IMR-90 (cell line): ENCODE measurements around the gene IGFBP6. TPM values are rescaled to one million over a fixed set of nuclear protein-coding genes. Genes with fewer than 3 reads are reported as not detected.
A peak's percentile ranks its signal among the peaks of the same experiment; 100 is the strongest.

Experiments
- ATAC-seq: fragments of 200-7000 bp; cut with Tn5 transposase; 2 replicates; pipeline ENCODE4 v1.9.1; 2020; ENCODE audit warnings: low read depth, mild to moderate bottlenecking, moderate library complexity
- BruUV-seq: library from RNA; stranded (reverse); fragments of 400-500 nt; replicated peaks from 2 replicates; lab custom pipeline; 2021; lab: Mats Ljungman, UMichigan
- CTCF ChIA-PET: fragments of 300-600 bp; formaldehyde crosslinking; extraction: SDS; loops from one replicate; lab custom pipeline; 2021; ENCODE audit warnings: antibody characterized with exemption; lab: Yijun Ruan, JAX
- POLR2A ChIA-PET: fragments of 300-600 bp; sonication (Branson Sonifier 250); formaldehyde crosslinking; loops from one replicate; lab custom pipeline; 2022; ENCODE audit warnings: antibody characterized with exemption; ENCODE audit not compliant: unreplicated experiment; lab: Charles Lee
- DNase-seq: peaks from one replicate; pipeline ENCODE4 v3.0.0; 2013
- H2AFZ ChIP-seq: replicated peaks from 2 replicates; pipeline ENCODE3; 2013; ENCODE audit warnings: low read length, mild to moderate bottlenecking; ENCODE audit not compliant: poor library complexity
- H2AK5ac ChIP-seq: 2 replicates; pipeline ENCODE4 v1.6.1; 2013; ENCODE audit warnings: low read depth, low read length, inconsistent platforms
- H2AK9ac ChIP-seq: replicated peaks from 2 replicates; pipeline ENCODE3; 2013; ENCODE audit warnings: mild to moderate bottlenecking, low read depth, low read length, moderate library complexity; ENCODE audit not compliant: poor library complexity
- H2BK120ac ChIP-seq: 2 replicates; pipeline ENCODE4 v1.6.1; 2013; ENCODE audit warnings: low read depth, low read length, inconsistent platforms
- H2BK15ac ChIP-seq: 3 replicates; pipeline ENCODE4 v1.6.1; 2013; ENCODE audit warnings: low read depth, low read length, inconsistent platforms
- H2BK20ac ChIP-seq: 2 replicates; pipeline ENCODE4 v1.6.1; 2013; ENCODE audit warnings: low read depth, mild to moderate bottlenecking, inconsistent platforms, low read length, moderate library complexity
- H2BK5ac ChIP-seq: 2 replicates; pipeline ENCODE4 v1.6.1; 2013; ENCODE audit warnings: mild to moderate bottlenecking, low read depth, low read length, inconsistent platforms; ENCODE audit not compliant: poor library complexity, severe bottlenecking
- H3K14ac ChIP-seq: replicated peaks from 2 replicates; pipeline ENCODE4 v1.6.1; 2013; ENCODE audit warnings: low read depth, low read length, inconsistent platforms
- H3K18ac ChIP-seq: 2 replicates; pipeline ENCODE4 v1.6.1; 2013; ENCODE audit warnings: low read depth, low read length, control low read depth
- H3K23ac ChIP-seq: 2 replicates; pipeline ENCODE4 v1.6.1; 2013; ENCODE audit warnings: low read depth, low read length, inconsistent platforms
- H3K27ac ChIP-seq: 2 replicates; pipeline ENCODE4 v1.5.1; 2013; ENCODE audit warnings: mild to moderate bottlenecking, control low read depth, low read length; ENCODE audit not compliant: insufficient read depth
- H3K27me3 ChIP-seq: 2 replicates; pipeline ENCODE4 v1.6.1; 2013; ENCODE audit warnings: low read length; ENCODE audit not compliant: control insufficient read depth, insufficient read depth
- H3K36me3 ChIP-seq: 2 replicates; pipeline ENCODE4 v1.6.1; 2013; ENCODE audit warnings: low read length, mixed read lengths; ENCODE audit not compliant: control insufficient read depth, insufficient read depth
- H3K4ac ChIP-seq: 2 replicates; pipeline ENCODE4 v1.6.1; 2013; ENCODE audit warnings: low read depth, low read length, inconsistent platforms
- H3K4me1 ChIP-seq: 2 replicates; pipeline ENCODE4 v1.6.1; 2013; ENCODE audit warnings: low read length, mixed read lengths; ENCODE audit not compliant: control insufficient read depth, insufficient read depth
- H3K4me2 ChIP-seq: 2 replicates; pipeline ENCODE4 v1.6.1; 2013; ENCODE audit warnings: low read depth, mild to moderate bottlenecking, control low read depth, low read length, moderate library complexity
- H3K4me3 ChIP-seq: 2 replicates; pipeline ENCODE4 v1.5.1; 2013; ENCODE audit warnings: low read depth, mild to moderate bottlenecking, control low read depth, low read length, moderate library complexity; ENCODE audit not compliant: insufficient read depth
- H3K56ac ChIP-seq: 2 replicates; pipeline ENCODE4 v1.6.1; 2013; ENCODE audit warnings: low read length, inconsistent platforms; ENCODE audit not compliant: insufficient read depth; ENCODE audit errors: extremely low read depth
- H3K79me1 ChIP-seq, 2 experiments: 2 replicates each; pipeline ENCODE4 v1.6.1; 2013; ENCODE audit warnings: low read length in 2 of 2, inconsistent platforms in 1 of 2, low read depth in 1 of 2
- H3K9ac ChIP-seq: 2 replicates; pipeline ENCODE4 v1.6.1; 2013; ENCODE audit warnings: low read depth, low read length, control low read depth
- H3K9me1 ChIP-seq: 2 replicates; pipeline ENCODE4 v1.6.1; 2013; ENCODE audit warnings: low read length, inconsistent platforms; ENCODE audit not compliant: insufficient read depth
- H3K9me3 ChIP-seq: 2 replicates; pipeline ENCODE4 v1.6.1; 2013; ENCODE audit warnings: low read length; ENCODE audit not compliant: control insufficient read depth, insufficient read depth
- H4K20me1 ChIP-seq: 2 replicates; pipeline ENCODE4 v1.6.1; 2013; ENCODE audit warnings: low read length, inconsistent platforms; ENCODE audit not compliant: insufficient read depth
- H4K5ac ChIP-seq: 2 replicates; pipeline ENCODE4 v1.6.1; 2013; ENCODE audit warnings: mild to moderate bottlenecking, low read depth, low read length, control low read depth
- H4K8ac ChIP-seq, 2 experiments: 2 replicates each; pipeline ENCODE4 v1.6.1; 2013; ENCODE audit warnings: low read depth in 2 of 2, low read length in 2 of 2, control low read depth in 1 of 2, inconsistent platforms in 1 of 2
- H4K91ac ChIP-seq: 2 replicates; pipeline ENCODE4 v1.6.1; 2013; ENCODE audit warnings: low read depth, low read length, inconsistent platforms; ENCODE audit not compliant: insufficient read depth
- BHLHE40 ChIP-seq: fragments of 150-350 bp; IDR thresholded peaks from 2 replicates; pipeline ENCODE4 v1.6.1; 2016; ENCODE audit warnings: mild to moderate bottlenecking, low read depth, low read length
- CEBPB ChIP-seq: IDR thresholded peaks from 2 replicates; pipeline ENCODE4 v1.6.1; 2012; ENCODE audit warnings: low read depth, low read length, improper control_type of control experiment
- CHD1 ChIP-seq: IDR thresholded peaks from 2 replicates; pipeline ENCODE4 v1.6.1; 2012; ENCODE audit warnings: low read depth, low read length, improper control_type of control experiment
- FOS ChIP-seq: fragments of 150-350 bp; IDR thresholded peaks from 2 replicates; pipeline ENCODE4 v1.6.1; 2016; ENCODE audit warnings: low read depth, low read length
- MAFK ChIP-seq: IDR thresholded peaks from 2 replicates; pipeline ENCODE4 v1.6.1; 2012; ENCODE audit warnings: low read depth, low read length, improper control_type of control experiment
- MAZ ChIP-seq: IDR thresholded peaks from 2 replicates; pipeline ENCODE4 v1.6.1; 2012; ENCODE audit warnings: low read depth, mild to moderate bottlenecking, low read length, improper control_type of control experiment, moderate library complexity, borderline replicate concordance
- MXI1 ChIP-seq: IDR thresholded peaks from 2 replicates; pipeline ENCODE4 v1.6.1; 2012; ENCODE audit warnings: low read depth, mild to moderate bottlenecking, low read length, moderate library complexity, borderline replicate concordance
- NFE2L2 ChIP-seq: fragments of 150-350 bp; IDR thresholded peaks from 2 replicates; pipeline ENCODE4 v1.6.1; 2016; ENCODE audit warnings: low read depth, mild to moderate bottlenecking, low read length
- POLR2A ChIP-seq: IDR thresholded peaks from 2 replicates; pipeline ENCODE4 v1.6.1; 2012; ENCODE audit warnings: mild to moderate bottlenecking, low read depth, low read length
- RAD21 ChIP-seq: IDR thresholded peaks from 2 replicates; pipeline ENCODE4 v1.6.1; 2012; ENCODE audit warnings: low read length, improper control_type of control experiment
- RFX5 ChIP-seq: IDR thresholded peaks from 2 replicates; pipeline ENCODE4 v1.8.0; 2012; ENCODE audit warnings: low read depth, mild to moderate bottlenecking, low read length, moderate library complexity
- SMC3 ChIP-seq: fragments of 150-350 bp; IDR thresholded peaks from 2 replicates; pipeline ENCODE4 v1.6.1; 2016; ENCODE audit warnings: low read depth, mild to moderate bottlenecking, antibody characterized with exemption, low read length, moderate library complexity
- WGBS, 2 experiments: methylation state at CpG; one replicate each; pipeline versions ENCODE4 v1.1.5 to v1.1.7; 2013; ENCODE audit warnings: missing lambda C conversion rate in 2 of 2; ENCODE audit not compliant: insufficient read length in 1 of 2; ENCODE audit errors: extremely low coverage in 2 of 2; 5-methylcytosine and 5-hydroxymethylcytosine counted together
- dilution Hi-C: fragments of 300-500 bp; cut with HindIII; formaldehyde crosslinking; loops from one replicate; pipeline ENCODE4 v1.14.3; 2018; ENCODE audit warnings: low sequenced_read_pairs; ENCODE audit not compliant: unreplicated experiment
- in situ Hi-C: fragments of 300-500 bp; cut with MboI; formaldehyde crosslinking; loops from 3 replicates; pipeline ENCODE4 v1.14.3; 2019; ENCODE audit warnings: low sequenced_read_pairs, inconsistent platforms, mixed read lengths
- intact Hi-C: fragments of 100-400 bp; cut with micrococcal nuclease; formaldehyde crosslinking; loops from 2 replicates; pipeline ENCODE4 v1.10.0; 2022
- polyA plus RNA-seq, 3 experiments: library from polyadenylated mRNA; depleted of rRNA; stranded (reverse); fragments of >200 nt; gene quantifications; 2 replicates each; pipeline ENCODE4 v1.2.3, GENCODE V29; 2012; ENCODE audit warnings: low replicate concordance in 1 of 3
- total RNA-seq: library from RNA; depleted of rRNA; stranded (reverse); fragments of >200 nt; gene quantifications from 2 replicates; pipeline ENCODE4 v1.2.3, GENCODE V29; 2012
- TF ChIP-seq, protein P1 (sequence below): fragments of 150-350 bp; IDR thresholded peaks from 2 replicates; pipeline ENCODE4 v1.6.1; 2017; ENCODE audit warnings: mild to moderate bottlenecking, antibody characterized with exemption, low read length, low read depth
- TF ChIP-seq, protein P2 (sequence below): conservative IDR thresholded peaks from 2 replicates; pipeline ENCODE4 v1.5.1; 2012; ENCODE audit warnings: mild to moderate bottlenecking, low read depth, low read length, improper control_type of control experiment
- TF ChIP-seq, protein P3 (sequence below): fragments of 150-350 bp; IDR thresholded peaks from 2 replicates; pipeline ENCODE4 v1.6.1; 2016; ENCODE audit warnings: low read depth, mild to moderate bottlenecking, low read length, moderate library complexity, borderline replicate concordance

The IGFBP6 gene
- total and polyA plus RNA-seq, 2 of the 4 experiments (the other 2 are of a cell fraction) = 124 to 337 TPM

DNA sequence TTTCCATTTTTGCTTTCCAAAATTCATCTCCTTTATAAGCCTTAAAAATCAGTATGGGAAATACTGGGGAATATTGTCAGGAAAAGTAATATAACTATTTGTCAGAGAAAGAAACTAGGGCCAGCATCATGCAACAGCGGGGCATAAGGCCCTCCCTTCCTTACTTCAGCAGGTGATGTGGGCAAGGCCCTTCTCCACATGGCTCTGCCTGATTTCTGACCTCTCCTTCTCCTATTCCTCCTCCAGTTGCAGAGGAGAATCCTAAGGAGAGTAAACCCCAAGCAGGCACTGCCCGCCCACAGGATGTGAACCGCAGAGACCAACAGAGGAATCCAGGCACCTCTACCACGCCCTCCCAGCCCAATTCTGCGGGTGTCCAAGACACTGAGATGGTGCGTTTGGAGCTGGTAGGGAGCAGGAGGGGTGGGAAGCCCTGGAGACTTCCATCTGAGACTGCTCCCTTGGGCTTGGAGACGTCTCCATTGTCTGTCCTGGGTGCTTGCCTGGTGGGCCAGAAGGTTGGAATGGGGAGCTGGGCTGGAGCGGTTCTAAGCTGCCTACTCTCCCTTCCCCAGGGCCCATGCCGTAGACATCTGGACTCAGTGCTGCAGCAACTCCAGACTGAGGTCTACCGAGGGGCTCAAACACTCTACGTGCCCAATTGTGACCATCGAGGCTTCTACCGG is 3.1 kb downstream of the IGFBP6 start:
- in situ Hi-C loops (no loop called here), dilution Hi-C loops (no loop called here), intact Hi-C loops (no loop called here)
- Histone ChIP-seq H3K56ac (no peak overlapping the region), H3K4ac (peak overlapping the region; percentile 31), H3K9me3 (no peaks in the 10 kb centered on the region), H3K18ac (no peak overlapping the region), H3K4me3 (no peak overlapping the region), H2BK120ac (no peak overlapping the region), H3K4me1 (peaks cover 28% of the 10 kb centered on the region), H3K9ac (no peak overlapping the region), H2AFZ (peak overlapping the region; percentile 66), H3K4me2 (no peak overlapping the region), H2BK5ac (no peak overlapping the region), H2AK5ac (no peak overlapping the region), H4K5ac (no peak overlapping the region), H3K9me1 (peaks cover 12% of the 10 kb centered on the region), H2BK15ac (no peak overlapping the region), H3K27me3 (no peaks in the 10 kb centered on the region), H3K27ac (no peak overlapping the region), H3K14ac (no peak overlapping the region), H4K8ac (no peak overlapping the region), H2BK20ac (no peak overlapping the region), H2AK9ac (no peak overlapping the region), H3K79me1 (peaks cover 0 to 31% of the 10 kb centered on the region in 2 experiments; a peak in 3 of 4 replicates), H3K23ac (no peak overlapping the region), H4K91ac (no peak overlapping the region), H4K20me1 (no peaks in the 10 kb centered on the region), H3K36me3 (peaks cover 7% of the 10 kb centered on the region; the same call in 1 of the 2 replicates)
- no peak for DNase-seq
- WGBS, 2 experiments = 81% methylated on average over 3 of the region's 13 CpGs; no CpG with 5 or more reads in 1 of the 2 experiments
- no peak for ATAC-seq
- CTCF ChIA-PET = interaction anchor here (1.9 to 3.9 kb wide), 3 partner anchors 30 to 35 kb away, joined by 5 to 39 read pairs (median 21); no protein-coding TSS in a partner anchor
- POLR2A ChIA-PET = no interaction called here
- no TSS peak for BruUV-seq
- TF ChIP-seq SMC3 = no peak
- no peak for TF ChIP-seq NFE2L2
- no peak for TF ChIP-seq POLR2A
- TF ChIP-seq, protein P1, sequence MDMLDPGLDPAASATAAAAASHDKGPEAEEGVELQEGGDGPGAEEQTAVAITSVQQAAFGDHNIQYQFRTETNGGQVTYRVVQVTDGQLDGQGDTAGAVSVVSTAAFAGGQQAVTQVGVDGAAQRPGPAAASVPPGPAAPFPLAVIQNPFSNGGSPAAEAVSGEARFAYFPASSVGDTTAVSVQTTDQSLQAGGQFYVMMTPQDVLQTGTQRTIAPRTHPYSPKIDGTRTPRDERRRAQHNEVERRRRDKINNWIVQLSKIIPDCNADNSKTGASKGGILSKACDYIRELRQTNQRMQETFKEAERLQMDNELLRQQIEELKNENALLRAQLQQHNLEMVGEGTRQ = no peak
- TF ChIP-seq MXI1 = no peak
- no peak for TF ChIP-seq CHD1
- no peak for TF ChIP-seq MAZ
- no peak for TF ChIP-seq BHLHE40
- no peak for TF ChIP-seq RFX5
- TF ChIP-seq RAD21 = no peak
- no peak for TF ChIP-seq FOS
- no peak for TF ChIP-seq MAFK
- TF ChIP-seq, protein P2, sequence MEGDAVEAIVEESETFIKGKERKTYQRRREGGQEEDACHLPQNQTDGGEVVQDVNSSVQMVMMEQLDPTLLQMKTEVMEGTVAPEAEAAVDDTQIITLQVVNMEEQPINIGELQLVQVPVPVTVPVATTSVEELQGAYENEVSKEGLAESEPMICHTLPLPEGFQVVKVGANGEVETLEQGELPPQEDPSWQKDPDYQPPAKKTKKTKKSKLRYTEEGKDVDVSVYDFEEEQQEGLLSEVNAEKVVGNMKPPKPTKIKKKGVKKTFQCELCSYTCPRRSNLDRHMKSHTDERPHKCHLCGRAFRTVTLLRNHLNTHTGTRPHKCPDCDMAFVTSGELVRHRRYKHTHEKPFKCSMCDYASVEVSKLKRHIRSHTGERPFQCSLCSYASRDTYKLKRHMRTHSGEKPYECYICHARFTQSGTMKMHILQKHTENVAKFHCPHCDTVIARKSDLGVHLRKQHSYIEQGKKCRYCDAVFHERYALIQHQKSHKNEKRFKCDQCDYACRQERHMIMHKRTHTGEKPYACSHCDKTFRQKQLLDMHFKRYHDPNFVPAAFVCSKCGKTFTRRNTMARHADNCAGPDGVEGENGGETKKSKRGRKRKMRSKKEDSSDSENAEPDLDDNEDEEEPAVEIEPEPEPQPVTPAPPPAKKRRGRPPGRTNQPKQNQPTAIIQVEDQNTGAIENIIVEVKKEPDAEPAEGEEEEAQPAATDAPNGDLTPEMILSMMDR = no peak
- TF ChIP-seq, protein P3, sequence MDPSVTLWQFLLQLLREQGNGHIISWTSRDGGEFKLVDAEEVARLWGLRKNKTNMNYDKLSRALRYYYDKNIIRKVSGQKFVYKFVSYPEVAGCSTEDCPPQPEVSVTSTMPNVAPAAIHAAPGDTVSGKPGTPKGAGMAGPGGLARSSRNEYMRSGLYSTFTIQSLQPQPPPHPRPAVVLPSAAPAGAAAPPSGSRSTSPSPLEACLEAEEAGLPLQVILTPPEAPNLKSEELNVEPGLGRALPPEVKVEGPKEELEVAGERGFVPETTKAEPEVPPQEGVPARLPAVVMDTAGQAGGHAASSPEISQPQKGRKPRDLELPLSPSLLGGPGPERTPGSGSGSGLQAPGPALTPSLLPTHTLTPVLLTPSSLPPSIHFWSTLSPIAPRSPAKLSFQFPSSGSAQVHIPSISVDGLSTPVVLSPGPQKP = no peak
- no peak for TF ChIP-seq CEBPB
